ENCODE measurements around the gene OR3A1.
"Not testable (repeated sequence)": the region's sequence is repeated elsewhere in the genome, so short reads cannot be mapped to it uniquely, and the experiment has no call there.

Gene OR3A1

GRCh38 chr17:3298260-3298659 lies at the start of gene OR3A1:
Gene OR3A1 (minus strand): TSS chr17:3298360. CDS start chr17:3292582, 5,778 bp downstream.
- no peak for DNase-seq

- not testable (repeated sequence) for DNase-seq
These were observed 44.6 kb upstream of the OR3A1 start for GRCh38 chr17:3342782-3343181.

- no peak for DNase-seq
These were observed 37.7 kb upstream of the OR3A1 start for GRCh38 chr17:3335876-3336275.

GRCh38 chr17:3318336-3318735 lies 20.2 kb upstream of the OR3A1 start:
- no peak for DNase-seq

- DNase-seq = no peak
These were observed 18.7 kb upstream of the OR3A1 start for GRCh38 chr17:3316836-3317235.

- DNase-seq = no peak
These were observed 10.4 kb upstream of the OR3A1 start for GRCh38 chr17:3308603-3309002.

GRCh38 chr17:3295632-3296031 lies 2.5 kb downstream of the OR3A1 start:
- DNase-seq = no peak

GRCh38 chr17:3293548-3293947 lies 4.6 kb downstream of the OR3A1 start:
- not testable (repeated sequence) for DNase-seq

GRCh38 chr17:3282901-3283300 lies 15.3 kb downstream of the OR3A1 start:
- no peak for DNase-seq

GRCh38 chr17:3276126-3276525 lies 22.0 kb downstream of the OR3A1 start:
- DNase-seq = no peak

GRCh38 chr17:3271072-3271848 lies 26.9 kb downstream of the OR3A1 start:
- DNase-seq = no peak

- DNase-seq = no peak
These were observed 37.6 kb downstream of the OR3A1 start for GRCh38 chr17:3260600-3260999.

GRCh38 chr17:3260163-3260562 lies 38.0 kb downstream of the OR3A1 start:
- no peak for DNase-seq

- no peak for DNase-seq
These were observed 41.6 kb downstream of the OR3A1 start for GRCh38 chr17:3256575-3256974.

- DNase-seq = not testable (repeated sequence)
These were observed 49.1 kb downstream of the OR3A1 start for GRCh38 chr17:3249013-3249412.

GRCh38 chr17:3244841-3245240 lies 53.3 kb downstream of the OR3A1 start:
- DNase-seq = not testable (repeated sequence)

- DNase-seq = not testable (repeated sequence)
These were observed 57.1 kb downstream of the OR3A1 start for GRCh38 chr17:3241044-3241443.
